Inflammatory macrophage treated with lipopolysaccharide for 4 hours (primary cell): ENCODE data around the gene TPST2.

Experiments used
- DNase-seq: peaks from one replicate; pipeline ENCODE4 v3.0.0-alpha.2; 2020

Gene TPST2

GRCh38 chr22:26553056-26553752 is 36.7 kb downstream of the TPST2 start:
- no peak for DNase-seq

GRCh38 chr22:26552466-26552865 is 37.5 kb downstream of the TPST2 start:
- DNase-seq: no peak

GRCh38 chr22:26551568-26551967 is 38.4 kb downstream of the TPST2 start:
- no peak for DNase-seq

- DNase-seq: no peak
Observed at GRCh38 chr22:26550498-26551033, 39.4 kb downstream of the TPST2 start.

GRCh38 chr22:26549902-26550497 is 39.9 kb downstream of the TPST2 start:
- DNase-seq: no peak

- no peak for DNase-seq
Observed at GRCh38 chr22:26548984-26549383, 40.9 kb downstream of the TPST2 start.

GRCh38 chr22:26548303-26548702 is 41.6 kb downstream of the TPST2 start:
- no peak for DNase-seq

GRCh38 chr22:26547837-26548236 is 42.1 kb downstream of the TPST2 start:
- DNase-seq: no peak

GRCh38 chr22:26547426-26547825 is 42.5 kb downstream of the TPST2 start:
- peak; percentile 10 for DNase-seq

GRCh38 chr22:26546282-26546681 is 43.6 kb downstream of the TPST2 start:
- no peak for DNase-seq

GRCh38 chr22:26545827-26546226 is 44.1 kb downstream of the TPST2 start:
- no peak for DNase-seq

- no peak for DNase-seq
Observed at GRCh38 chr22:26545385-26545784, 44.5 kb downstream of the TPST2 start.

GRCh38 chr22:26544489-26544888 is 45.4 kb downstream of the TPST2 start:
- no peak for DNase-seq

GRCh38 chr22:26542831-26543230 is 47.1 kb downstream of the TPST2 start:
- DNase-seq: peak; percentile 56

GRCh38 chr22:26541167-26541819 is 48.6 kb downstream of the TPST2 start:
- no peak for DNase-seq

GRCh38 chr22:26540119-26540518 is 49.8 kb downstream of the TPST2 start:
- no peak for DNase-seq

- no peak for DNase-seq
Observed at GRCh38 chr22:26536762-26537134, 53.2 kb downstream of the TPST2 start.

GRCh38 chr22:26536056-26536761 is 53.7 kb downstream of the TPST2 start:
- no peak for DNase-seq

GRCh38 chr22:26535603-26535908 is 54.4 kb downstream of the TPST2 start:
- no peak for DNase-seq

- DNase-seq: no peak
Observed at GRCh38 chr22:26534874-26535602, 54.9 kb downstream of the TPST2 start.

GRCh38 chr22:26534171-26534855 is 55.6 kb downstream of the TPST2 start:
- DNase-seq: no peak

- DNase-seq: peak; percentile 74
Observed at GRCh38 chr22:26529345-26529744, 60.6 kb downstream of the TPST2 start.
